ENCODE measurements around the gene PFKL. TPM values are rescaled to one million over a fixed set of nuclear protein-coding genes. Genes with fewer than 3 reads are reported as not detected.

PFKL gene
- total and polyA plus RNA-seq, 2 donors (not counting 1 experiment from before 2014, with no cell fraction given) = 267 to 318 TPM

DNA sequence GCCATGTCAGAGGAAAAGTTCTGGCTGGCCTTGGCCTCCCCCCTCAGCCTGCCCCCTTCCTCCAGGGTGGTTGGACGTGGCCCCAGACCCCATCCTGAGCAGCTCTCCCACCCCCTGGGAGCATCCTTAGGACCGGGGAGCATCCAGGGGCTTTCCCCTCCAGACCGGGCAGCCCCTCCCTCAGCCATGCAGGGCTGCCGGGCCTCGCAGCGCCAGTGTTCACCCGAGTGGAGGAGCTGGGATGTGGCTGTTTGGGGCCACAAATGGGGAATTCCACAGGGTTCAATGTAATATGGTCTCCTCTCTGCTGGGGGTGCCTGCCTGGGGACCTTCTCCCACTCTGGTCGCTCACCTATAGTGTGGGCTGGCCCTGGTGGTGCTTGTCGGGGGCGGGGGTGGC lies 4.2 kb upstream of the PFKL start:
- DNase-seq (peak; percentile 49), ATAC-seq (ENCODE audit: low read depth) (no peak)
- no peak overlapping the region for H3K27ac Mint-ChIP-seq
- Histone ChIP-seq H3K4me2 (replicated peaks; ENCODE audit: low read depth, low read length, poor library complexity, severe bottlenecking) (peak overlapping the region; percentile 57), H3K4me1 (ENCODE audit: control insufficient read depth in 2 of 2, insufficient read depth in 2 of 2, low read length in 2 of 2) (peaks cover 44 to 62% of the 10 kb centered on the region in 2 donors), H3K9me3 (ENCODE audit: control extremely low read depth in 1 of 3, control insufficient read depth in 2 of 3, insufficient read depth in 1 of 3, low read length in 2 of 3) (peaks cover 0 to 3% (median 0%) of the 10 kb centered on the region in 3 donors), H2AFZ (ENCODE audit: insufficient read depth, low read depth, low read length, poor library complexity, severe bottlenecking) (peak overlapping the region; percentile 22), H3K27ac (ENCODE audit: low read length in 2 of 2) (peak overlapping the region in 1 of 2 donors; percentile 29), H3K79me2 (ENCODE audit: control insufficient read depth, insufficient read depth, low read length) (peaks cover 5% of the 10 kb centered on the region), H4K20me1 (ENCODE audit: control insufficient read depth, insufficient read depth, low read length, poor library complexity, severe bottlenecking) (peaks cover 4% of the 10 kb centered on the region), H3K36me3 (replicated peaks in 1 of 2; ENCODE audit: control extremely low read depth in 1 of 2, control insufficient read depth in 1 of 2, extremely low read depth in 1 of 2, insufficient read depth in 2 of 2, low read length in 1 of 2) (no peaks in the 10 kb centered on the region), H3K9ac (ENCODE audit: low read length) (no peak overlapping the region), H3K4me3 (ENCODE audit: control extremely low read depth in 1 of 5, extremely low read depth in 1 of 5, insufficient read depth in 1 of 5, low read depth in 2 of 5, low read length in 4 of 5) (no peak overlapping the region), H3K27me3 (replicated peaks in 1 of 4; ENCODE audit: control extremely low read depth in 1 of 4, control insufficient read depth in 3 of 4, insufficient read depth in 4 of 4, low read length in 3 of 4) (no peaks in the 10 kb centered on the region)
- H3K27me3 Mint-ChIP-seq = no peaks in the 10 kb centered on the region
- intact Hi-C loops (cut with micrococcal nuclease) = no loop called here
- no peak for TF ChIP-seq EZH2 (IDR thresholded peaks at IDR 0.05; ENCODE audit: borderline replicate concordance, insufficient read depth, low read depth, low read length, poor library complexity, severe bottlenecking)
- TF ChIP-seq, protein P1, sequence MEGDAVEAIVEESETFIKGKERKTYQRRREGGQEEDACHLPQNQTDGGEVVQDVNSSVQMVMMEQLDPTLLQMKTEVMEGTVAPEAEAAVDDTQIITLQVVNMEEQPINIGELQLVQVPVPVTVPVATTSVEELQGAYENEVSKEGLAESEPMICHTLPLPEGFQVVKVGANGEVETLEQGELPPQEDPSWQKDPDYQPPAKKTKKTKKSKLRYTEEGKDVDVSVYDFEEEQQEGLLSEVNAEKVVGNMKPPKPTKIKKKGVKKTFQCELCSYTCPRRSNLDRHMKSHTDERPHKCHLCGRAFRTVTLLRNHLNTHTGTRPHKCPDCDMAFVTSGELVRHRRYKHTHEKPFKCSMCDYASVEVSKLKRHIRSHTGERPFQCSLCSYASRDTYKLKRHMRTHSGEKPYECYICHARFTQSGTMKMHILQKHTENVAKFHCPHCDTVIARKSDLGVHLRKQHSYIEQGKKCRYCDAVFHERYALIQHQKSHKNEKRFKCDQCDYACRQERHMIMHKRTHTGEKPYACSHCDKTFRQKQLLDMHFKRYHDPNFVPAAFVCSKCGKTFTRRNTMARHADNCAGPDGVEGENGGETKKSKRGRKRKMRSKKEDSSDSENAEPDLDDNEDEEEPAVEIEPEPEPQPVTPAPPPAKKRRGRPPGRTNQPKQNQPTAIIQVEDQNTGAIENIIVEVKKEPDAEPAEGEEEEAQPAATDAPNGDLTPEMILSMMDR (IDR thresholded peaks at IDR 0.05) = no peak
- peaks cover 49% of the 10 kb centered on the region for H3K4me1 Mint-ChIP-seq
- ChIA-PET POLR2A (interaction anchor here (0.5 to 1.3 kb wide), 3 partner anchors 26 to 39 kb away, joined by 3 to 8 read pairs (median 3); no protein-coding TSS in a partner anchor), CTCF (interaction anchor here (1.5 to 2.7 kb wide), 2 partner anchors 8 to 28 kb away, joined by 9 to 10 read pairs; no protein-coding TSS in a partner anchor)
- WGBS (ENCODE audit: insufficient coverage) = 57% methylated on average over 5 of the region's 10 CpGs
- H3K4me3 Mint-ChIP-seq = peak overlapping the region; percentile 52
- H3K9me3 Mint-ChIP-seq (ENCODE audit: insufficient read depth) = no peaks in the 10 kb centered on the region

DNA sequence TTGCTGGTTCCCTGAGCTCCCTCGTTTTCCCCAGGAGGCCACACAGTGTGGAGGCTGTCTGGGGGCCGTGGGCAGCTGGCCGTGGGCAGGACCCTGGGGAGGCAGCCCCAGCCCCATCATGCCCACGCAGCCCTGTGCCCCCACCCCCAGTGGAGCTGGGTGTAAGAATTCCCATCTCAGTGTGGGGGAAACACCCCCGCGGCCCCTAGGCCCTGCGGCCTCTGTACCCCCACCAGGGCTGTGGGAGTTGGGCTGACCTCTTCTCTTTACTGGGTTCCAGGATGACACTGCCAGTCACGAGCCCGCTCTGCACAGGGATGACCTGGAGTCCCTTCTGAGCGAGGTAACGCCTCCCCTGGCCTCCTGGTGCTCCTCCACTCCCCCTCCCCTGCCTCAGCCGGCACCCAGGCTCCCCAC lies 3.7 kb upstream of the PFKL start:
- no peak overlapping the region for H3K27ac Mint-ChIP-seq

More for the DNA sequence above, 3.7 kb upstream of the PFKL start:
- peaks cover 49 to 66% of the 10 kb centered on the region in 2 donors for H3K4me1 ChIP-seq (ENCODE audit: control insufficient read depth in 2 of 2, insufficient read depth in 2 of 2, low read length in 2 of 2)
- POLR2A ChIA-PET = interaction anchor here (0.5 to 0.6 kb wide), 2 partner anchors 30 to 40 kb away, joined by 3 to 8 read pairs; no protein-coding TSS in a partner anchor
- whole genome bisulfite sequencing (ENCODE audit: insufficient coverage) = 53% methylated on average over 9 of the region's 12 CpGs
- H3K27ac ChIP-seq (ENCODE audit: low read length in 2 of 2) = peak overlapping the region in 1 of 2 donors; percentile 29
- peaks cover 9% of the 10 kb centered on the region for H4K20me1 ChIP-seq (ENCODE audit: control insufficient read depth, insufficient read depth, low read length, poor library complexity, severe bottlenecking)
- H3K27me3 Mint-ChIP-seq = no peaks in the 10 kb centered on the region
- H3K4me3 Mint-ChIP-seq = no peak overlapping the region
- H3K4me2 ChIP-seq (replicated peaks; ENCODE audit: low read depth, low read length, poor library complexity, severe bottlenecking) = peak overlapping the region; percentile 57
- H3K9ac ChIP-seq (ENCODE audit: low read length) = no peak overlapping the region
- H3K4me3 ChIP-seq (ENCODE audit: control extremely low read depth in 1 of 5, extremely low read depth in 1 of 5, insufficient read depth in 1 of 5, low read depth in 2 of 5, low read length in 4 of 5) = no peak overlapping the region
- ATAC-seq (ENCODE audit: low read depth) (no peak), DNase-seq (no peak)
- no peaks in the 10 kb centered on the region for H3K27me3 ChIP-seq (replicated peaks in 1 of 4; ENCODE audit: control extremely low read depth in 1 of 4, control insufficient read depth in 3 of 4, insufficient read depth in 4 of 4, low read length in 3 of 4)
- peaks cover 10% of the 10 kb centered on the region for H3K79me2 ChIP-seq (ENCODE audit: control insufficient read depth, insufficient read depth, low read length)
- CTCF ChIA-PET = interaction anchor here (0.8 to 2.7 kb wide), 2 partner anchors 28 to 30 kb away, joined by 3 to 9 read pairs; no protein-coding TSS in a partner anchor
- H3K4me1 Mint-ChIP-seq = peaks cover 49% of the 10 kb centered on the region
- peaks cover 0 to 3% (median 0%) of the 10 kb centered on the region in 3 donors for H3K9me3 ChIP-seq (ENCODE audit: control extremely low read depth in 1 of 3, control insufficient read depth in 2 of 3, insufficient read depth in 1 of 3, low read length in 2 of 3)
- peak overlapping the region; percentile 22 for H2AFZ ChIP-seq (ENCODE audit: insufficient read depth, low read depth, low read length, poor library complexity, severe bottlenecking)
- TF ChIP-seq, protein P1 (IDR thresholded peaks at IDR 0.05) = no peak
- no peak for TF ChIP-seq EZH2 (IDR thresholded peaks at IDR 0.05; ENCODE audit: borderline replicate concordance, insufficient read depth, low read depth, low read length, poor library complexity, severe bottlenecking)
- H3K36me3 ChIP-seq (replicated peaks in 1 of 2; ENCODE audit: control extremely low read depth in 1 of 2, control insufficient read depth in 1 of 2, extremely low read depth in 1 of 2, insufficient read depth in 2 of 2, low read length in 1 of 2) = no peaks in the 10 kb centered on the region
- intact Hi-C loops (cut with micrococcal nuclease) = no loop called here
- H3K9me3 Mint-ChIP-seq (ENCODE audit: insufficient read depth) = no peaks in the 10 kb centered on the region
